Retinal pigment epithelial cell (primary cell): ENCODE results near the gene RCC1.
"Not testable (repeated sequence)": the region's sequence is repeated elsewhere in the genome, so short reads cannot be mapped to it uniquely, and the experiment has no call there.

Experiments used
- DNase-seq: peaks from one replicate; pipeline ENCODE4 v3.0.0-alpha.2; 2010; ENCODE audit warnings: low read depth
- H3K4me3 ChIP-seq: 2 replicates; pipeline ENCODE4 v1.5.1; 2011; ENCODE audit warnings: mild to moderate bottlenecking, low read length, control low read depth, moderate library complexity
- TF ChIP-seq, protein P1 (sequence below): conservative IDR thresholded peaks from 2 replicates; pipeline ENCODE4 v1.5.1; 2011; ENCODE audit warnings: low read depth, low read length, control low read depth, inconsistent platforms

Gene RCC1

DNA sequence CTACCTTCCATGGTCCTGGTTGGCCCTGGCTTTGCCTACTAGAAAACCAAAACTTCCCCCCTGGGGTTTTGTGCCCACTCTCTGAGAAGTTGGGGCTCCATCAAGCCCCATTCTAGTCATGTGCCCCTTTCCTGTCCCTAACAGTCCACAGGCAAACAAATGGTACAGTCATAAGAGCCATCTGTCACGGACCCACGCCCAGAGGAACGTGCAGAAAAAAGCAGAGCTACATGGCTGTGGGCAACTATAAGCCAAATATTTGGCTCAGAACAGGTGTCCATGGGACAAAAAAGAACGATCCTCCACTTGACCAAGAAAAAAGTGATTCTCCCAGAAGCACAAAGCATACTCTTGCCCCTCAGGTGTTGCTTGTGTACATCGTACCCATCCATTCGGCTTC lies 32.4 kb downstream of the RCC1 start:
- TF ChIP-seq, protein P1, sequence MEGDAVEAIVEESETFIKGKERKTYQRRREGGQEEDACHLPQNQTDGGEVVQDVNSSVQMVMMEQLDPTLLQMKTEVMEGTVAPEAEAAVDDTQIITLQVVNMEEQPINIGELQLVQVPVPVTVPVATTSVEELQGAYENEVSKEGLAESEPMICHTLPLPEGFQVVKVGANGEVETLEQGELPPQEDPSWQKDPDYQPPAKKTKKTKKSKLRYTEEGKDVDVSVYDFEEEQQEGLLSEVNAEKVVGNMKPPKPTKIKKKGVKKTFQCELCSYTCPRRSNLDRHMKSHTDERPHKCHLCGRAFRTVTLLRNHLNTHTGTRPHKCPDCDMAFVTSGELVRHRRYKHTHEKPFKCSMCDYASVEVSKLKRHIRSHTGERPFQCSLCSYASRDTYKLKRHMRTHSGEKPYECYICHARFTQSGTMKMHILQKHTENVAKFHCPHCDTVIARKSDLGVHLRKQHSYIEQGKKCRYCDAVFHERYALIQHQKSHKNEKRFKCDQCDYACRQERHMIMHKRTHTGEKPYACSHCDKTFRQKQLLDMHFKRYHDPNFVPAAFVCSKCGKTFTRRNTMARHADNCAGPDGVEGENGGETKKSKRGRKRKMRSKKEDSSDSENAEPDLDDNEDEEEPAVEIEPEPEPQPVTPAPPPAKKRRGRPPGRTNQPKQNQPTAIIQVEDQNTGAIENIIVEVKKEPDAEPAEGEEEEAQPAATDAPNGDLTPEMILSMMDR: no peak
- DNase-seq: no peak
- H3K4me3 ChIP-seq: no peak overlapping the region

DNA sequence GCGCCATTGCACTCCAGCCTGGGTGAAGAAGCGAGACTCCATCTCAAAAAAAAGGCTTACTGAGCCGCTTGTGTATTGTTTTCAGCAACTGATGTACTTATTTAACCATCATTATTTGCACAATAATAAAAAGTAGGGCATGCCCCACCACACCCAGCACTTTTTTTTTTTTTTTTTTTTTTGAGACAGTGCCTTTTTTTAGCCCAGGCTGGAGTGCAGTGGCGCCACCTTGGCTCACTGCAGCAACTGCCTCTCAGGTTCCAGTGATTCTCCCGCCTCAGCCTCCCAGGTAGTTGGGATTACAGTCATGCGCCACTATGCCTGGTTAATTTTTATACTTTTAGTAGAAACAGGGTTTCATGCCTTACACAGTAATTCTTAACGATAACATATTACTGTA lies 34.8 kb downstream of the RCC1 start:
- TF ChIP-seq, protein P1: peak; percentile 20
- no peak for DNase-seq
- H3K4me3 ChIP-seq: no peak overlapping the region

DNA sequence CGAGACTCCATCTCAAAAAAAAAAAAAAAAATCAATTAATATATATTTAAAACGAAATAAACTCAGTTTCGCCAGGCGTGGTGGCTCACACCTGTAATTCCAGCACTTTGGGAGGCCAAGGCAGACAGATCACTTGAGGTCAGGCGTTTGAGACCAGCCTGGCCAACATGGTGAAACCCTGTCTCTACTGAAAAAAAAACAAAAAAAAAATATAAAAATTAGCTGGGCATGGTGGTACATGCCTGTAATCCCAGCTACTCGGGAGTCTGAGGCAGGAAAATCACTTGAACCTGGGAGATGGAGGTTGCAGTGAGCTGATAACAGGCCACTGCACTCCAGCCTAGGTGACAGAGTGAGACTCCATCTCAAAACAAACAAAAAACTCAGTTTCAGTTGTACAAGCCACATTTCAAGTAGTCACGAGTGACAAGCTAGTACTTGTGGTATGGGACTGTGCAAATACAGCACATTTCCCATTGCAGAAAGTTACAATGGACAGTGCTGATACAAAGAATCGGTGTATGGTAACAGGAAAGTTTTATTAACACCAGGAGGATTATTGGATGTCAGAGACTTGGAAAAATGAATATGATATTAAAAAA lies 35.7 kb downstream of the RCC1 start:
- H3K4me3 ChIP-seq, DNase-seq: not testable (repeated sequence)

DNA sequence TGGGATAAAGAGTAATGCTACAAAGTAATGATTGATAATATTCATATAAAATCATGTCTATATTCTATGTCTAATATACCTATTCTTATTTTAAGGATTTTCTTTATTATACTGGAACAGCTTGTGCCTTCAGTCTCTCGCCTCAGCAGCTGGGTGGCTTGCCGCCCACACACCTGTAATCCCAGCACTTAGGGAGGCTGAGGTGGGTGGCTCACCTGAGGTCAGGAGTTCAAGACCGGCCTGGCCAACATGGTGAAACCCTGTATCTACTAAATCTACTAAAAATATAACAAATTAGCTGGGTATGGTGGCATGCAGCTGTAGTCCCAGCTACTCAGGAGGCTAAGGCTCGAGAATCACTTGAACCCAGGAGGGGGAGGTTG lies 39.4 kb downstream of the RCC1 start:
- DNase-seq: no peak
- TF ChIP-seq, protein P1: no peak
- no peak overlapping the region for H3K4me3 ChIP-seq

DNA sequence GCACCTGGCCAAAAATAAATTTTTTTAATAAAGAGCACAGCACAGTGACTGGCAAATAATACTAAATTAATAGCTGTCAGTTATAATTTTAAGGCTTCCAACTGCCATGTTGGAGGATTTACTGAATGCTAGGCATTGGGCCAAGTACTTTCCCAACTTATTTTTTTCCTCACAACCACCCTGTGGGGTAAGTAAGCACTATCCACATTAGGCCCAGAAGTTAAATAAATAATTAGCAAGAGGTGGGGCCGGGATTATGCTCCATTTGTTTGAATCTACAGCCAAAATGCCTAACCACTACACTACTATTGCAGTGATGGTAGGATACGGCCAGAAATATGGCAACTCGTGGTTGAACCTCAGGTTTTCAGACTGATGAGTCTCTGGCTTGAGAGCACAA lies 42.5 kb downstream of the RCC1 start:
- TF ChIP-seq, protein P1: no peak
- DNase-seq: no peak
- H3K4me3 ChIP-seq: no peak overlapping the region

DNA sequence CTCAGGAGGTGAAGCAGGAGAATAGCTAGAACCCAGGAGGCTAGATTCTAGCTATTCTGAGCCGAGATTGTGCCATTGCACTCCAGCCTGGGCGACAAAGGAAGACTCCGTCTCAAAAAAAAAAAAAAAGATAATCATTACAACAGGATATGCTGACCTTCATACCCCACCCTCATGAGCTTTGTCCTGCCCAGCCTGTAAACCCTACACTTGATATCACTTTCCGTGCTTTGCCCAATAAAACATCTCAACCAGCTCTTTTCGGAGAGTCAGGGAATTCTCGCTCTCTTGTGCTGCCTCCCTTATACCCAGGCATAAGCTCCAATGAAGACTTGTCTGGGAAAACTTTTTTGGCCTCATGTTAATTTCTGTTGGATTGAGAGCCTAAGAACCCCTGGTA lies 45.5 kb downstream of the RCC1 start:
- H3K4me3 ChIP-seq: no peak overlapping the region
- DNase-seq: no peak
- TF ChIP-seq, protein P1: no peak

DNA sequence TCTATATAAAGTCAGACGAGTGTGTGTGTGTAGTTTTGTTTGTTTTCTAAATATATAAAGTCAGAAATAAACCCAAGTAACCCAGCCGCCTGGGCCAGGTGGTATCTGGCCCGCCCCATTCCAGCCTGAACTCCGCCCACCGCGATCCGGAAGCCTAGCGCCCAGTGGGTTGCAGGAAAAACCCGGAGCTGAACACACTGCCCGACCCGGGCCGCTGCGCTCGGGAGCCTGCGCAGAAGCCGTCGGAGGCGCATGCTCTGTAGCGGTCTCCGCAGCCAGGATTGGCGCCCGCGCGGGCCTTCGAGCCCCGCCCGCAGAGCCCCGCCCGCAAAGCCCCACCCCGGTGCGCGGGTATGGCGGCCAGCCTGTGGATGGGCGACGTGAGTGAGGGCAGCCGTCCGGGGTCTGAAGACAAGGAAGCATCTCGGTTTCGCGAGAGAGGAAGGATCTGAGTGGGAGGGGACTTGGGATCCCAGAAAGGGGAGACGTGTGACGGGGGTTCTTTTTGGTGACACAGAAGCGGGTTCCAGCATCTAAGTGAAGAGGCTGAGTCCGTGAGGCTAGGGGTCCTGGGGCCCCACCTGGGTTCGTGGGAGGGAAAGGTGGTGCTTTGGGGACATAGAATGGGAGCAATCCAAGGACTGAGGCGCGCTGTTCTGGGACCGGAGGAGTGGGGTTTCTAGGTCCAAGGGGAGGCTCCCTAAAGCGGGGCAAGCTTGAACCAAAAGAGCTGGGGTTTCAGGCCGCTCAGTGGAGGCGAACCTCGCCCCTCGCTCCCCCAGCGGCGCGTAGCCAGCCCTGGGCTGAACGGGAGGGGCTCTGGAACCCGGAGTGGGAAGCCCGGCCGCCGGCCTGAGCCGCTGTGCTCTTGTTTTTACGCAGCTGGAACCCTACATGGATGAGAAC lies 47.2 kb downstream of the RCC1 start, which contains the start of gene TRNAU1AP:
TRNAU1AP (plus strand) TSS at position 328 of the 906 bp plus-strand sequence; CDS start at position 354, 26 bp downstream.
- H3K4me3 ChIP-seq: peak within 1 kb of the TSS; percentile 98
- DNase-seq: peak; percentile 84
- TF ChIP-seq, protein P1: no peak
